Right lung (tissue), 5 donors: ENCODE results near the gene IGF2. TPM values are rescaled to one million over a fixed set of nuclear protein-coding genes. Genes with fewer than 3 reads are reported as not detected.
"Not testable (repeated sequence)": the region's sequence is repeated elsewhere in the genome, so short reads cannot be mapped to it uniquely, and the experiment has no call there.

ENCODE experiments used
- DNase-seq, 2 donors: peaks; one replicate each; pipeline ENCODE4 v3.0.0-alpha.2; 2013
- polyA plus RNA-seq, 5 donors: library from polyadenylated mRNA; unstranded; fragments of 120-200 nt; gene quantifications; one replicate each; pipeline versions ENCODE4 v1.2.1 to v1.2.3, GENCODE V29; 2013; ENCODE audit warnings: inconsistent platforms in 1 of 5, low replicate concordance in 1 of 5; ENCODE audit not compliant: insufficient read length in 5 of 5, insufficient read depth in 1 of 5

The IGF2 gene
- polyA plus RNA-seq, 5 donors = 70.5 to 249 (median 102) TPM

GRCh38 chr11:2124736-2125484, 14.3 kb downstream of the IGF2 start:
- DNase-seq = not testable (repeated sequence)

GRCh38 chr11:2123628-2123960, 15.6 kb downstream of the IGF2 start:
- DNase-seq = no peak

GRCh38 chr11:2122907-2123627, 16.1 kb downstream of the IGF2 start:
- DNase-seq = no peak

- DNase-seq = no peak
Observed at GRCh38 chr11:2122222-2122906, 16.8 kb downstream of the IGF2 start.

- DNase-seq = no peak
Observed at GRCh38 chr11:2121227-2122130, 17.7 kb downstream of the IGF2 start.

GRCh38 chr11:2120359-2121100, 18.7 kb downstream of the IGF2 start:
- DNase-seq = no peak

- no peak for DNase-seq
Observed at GRCh38 chr11:2118677-2119076, 20.5 kb downstream of the IGF2 start.

GRCh38 chr11:2116680-2117079, 22.5 kb downstream of the IGF2 start:
- no peak for DNase-seq

- no peak for DNase-seq
Observed at GRCh38 chr11:2115308-2115707, 23.9 kb downstream of the IGF2 start.

- DNase-seq = no peak
Observed at GRCh38 chr11:2114430-2115241, 24.6 kb downstream of the IGF2 start.

- DNase-seq = no peak
Observed at GRCh38 chr11:2113776-2114175, 25.4 kb downstream of the IGF2 start.

GRCh38 chr11:2110521-2110920, 28.7 kb downstream of the IGF2 start:
- DNase-seq = no peak

GRCh38 chr11:2109541-2110019, 29.6 kb downstream of the IGF2 start:
- peak in 1 of 2 donors; percentile 25 for DNase-seq

GRCh38 chr11:2108675-2109491, 30.3 kb downstream of the IGF2 start:
- DNase-seq = no peak

GRCh38 chr11:2107941-2108630, 31.1 kb downstream of the IGF2 start:
- DNase-seq = no peak

- DNase-seq = no peak
Observed at GRCh38 chr11:2107521-2107920, 31.7 kb downstream of the IGF2 start.

- no peak for DNase-seq
Observed at GRCh38 chr11:2106583-2107209, 32.5 kb downstream of the IGF2 start.

- DNase-seq = no peak
Observed at GRCh38 chr11:2105511-2105910, 33.7 kb downstream of the IGF2 start.
